NCI-H2196 (cell line): Measurements from ENCODE around the gene RNF220.
"Not testable (repeated sequence)": the region's sequence is repeated elsewhere in the genome, so short reads cannot be mapped to it uniquely, and the experiment has no call there.

Experiments
- DNase-seq: peaks from one replicate; lab custom pipeline; 2025; ENCODE audit not compliant: unreplicated experiment; lab: John Stamatoyannopoulos, UW

The RNF220 gene

GRCh38 chr1:44544960-44545359 lies 139.9 kb downstream of the RNF220 start:
- no peak for DNase-seq

GRCh38 chr1:44545961-44546360 lies 140.9 kb downstream of the RNF220 start:
- no peak for DNase-seq

- no peak for DNase-seq
Observed at GRCh38 chr1:44546403-44547053, 141.5 kb downstream of the RNF220 start.

GRCh38 chr1:44547361-44547760 lies 142.3 kb downstream of the RNF220 start:
- no peak for DNase-seq

- DNase-seq, result no peak
Observed at GRCh38 chr1:44547837-44548236, 142.8 kb downstream of the RNF220 start.

- no peak for DNase-seq
Observed at GRCh38 chr1:44549510-44549909, 144.5 kb downstream of the RNF220 start.

- no peak for DNase-seq
Observed at GRCh38 chr1:44553127-44553758, 148.2 kb downstream of the RNF220 start.

- no peak for DNase-seq
Observed at GRCh38 chr1:44553771-44554170, 148.7 kb downstream of the RNF220 start.

- no peak for DNase-seq
Observed at GRCh38 chr1:44554706-44555105, 149.7 kb downstream of the RNF220 start.

- no peak for DNase-seq
Observed at GRCh38 chr1:44557778-44558177, 152.7 kb downstream of the RNF220 start.

- DNase-seq, result no peak
Observed at GRCh38 chr1:44558883-44559282, 153.8 kb downstream of the RNF220 start.

GRCh38 chr1:44559330-44559729 lies 154.3 kb downstream of the RNF220 start:
- DNase-seq, result no peak

- no peak for DNase-seq
Observed at GRCh38 chr1:44559913-44560312, 154.9 kb downstream of the RNF220 start.

GRCh38 chr1:44560696-44561095 lies 155.6 kb downstream of the RNF220 start:
- DNase-seq, result not testable (repeated sequence)

GRCh38 chr1:44565259-44565750 lies 160.2 kb downstream of the RNF220 start:
- DNase-seq, result no peak

- DNase-seq, result no peak
Observed at GRCh38 chr1:44565833-44566232, 160.8 kb downstream of the RNF220 start.

- DNase-seq, result no peak
Observed at GRCh38 chr1:44566281-44567046, 161.4 kb downstream of the RNF220 start.

GRCh38 chr1:44568128-44568900 lies 163.3 kb downstream of the RNF220 start:
- no peak for DNase-seq

- no peak for DNase-seq
Observed at GRCh38 chr1:44569491-44569890, 164.4 kb downstream of the RNF220 start.

GRCh38 chr1:44571712-44572571 lies 166.9 kb downstream of the RNF220 start:
- no peak for DNase-seq
